Upper lobe of left lung (tissue), 6 donors: ENCODE results near the gene PGM5. TPM values are rescaled to one million over a fixed set of nuclear protein-coding genes. Genes with fewer than 3 reads are reported as not detected.
"Not testable (repeated sequence)": the region's sequence is repeated elsewhere in the genome, so short reads cannot be mapped to it uniquely, and the experiment has no call there.

Source experiments
- ATAC-seq, 2 donors: fragments of 200-7000 bp; cut with Tn5 transposase; one replicate each; pipeline ENCODE4 v1.9.1; 2022; ENCODE audit warnings: mild to moderate bottlenecking in 2 of 2, moderate library complexity in 2 of 2; ENCODE audit not compliant: low FRiP score in 2 of 2
- DNase-seq, 2 donors: peaks; one replicate each; pipeline ENCODE4 v3.0.0-alpha.2; 2019 to 2020
- H3K27ac ChIP-seq, 4 donors: fragments of 200-600 bp; sonication (generic); one replicate each; pipeline ENCODE4 v1.5.1; 2016 to 2019
- H3K27me3 ChIP-seq, 4 donors: fragments of 200-600 bp; sonication (generic); one replicate each; pipeline ENCODE4 v1.5.1; 2017 to 2019
- H3K36me3 ChIP-seq, 4 donors: fragments of 200-600 bp; sonication (generic); one replicate each; pipeline ENCODE4 v1.5.1; 2016 to 2019
- H3K4me1 ChIP-seq, 4 donors: fragments of 200-600 bp; sonication (generic); one replicate each; pipeline ENCODE4 v1.5.1; 2018 to 2019
- H3K4me3 ChIP-seq, 4 donors: fragments of 200-600 bp; sonication (generic); one replicate each; pipeline ENCODE4 v1.5.1; 2017 to 2019; ENCODE audit warnings: mild to moderate bottlenecking in 2 of 4, moderate library complexity in 1 of 4
- H3K9me3 ChIP-seq, 4 donors: fragments of 200-600 bp; sonication (generic); one replicate each; pipeline ENCODE4 v1.5.1; 2018 to 2019
- CTCF ChIP-seq, 6 experiments: fragments of 450-650 bp in 4 of 6; fragments of 200-600 bp in 2 of 6; sonication (generic) in 2 of 6; IDR thresholded peaks; one replicate each; pipeline ENCODE4 v1.5.1; 2016 to 2019; ENCODE audit warnings: antibody characterized with exemption in 6 of 6
- EP300 ChIP-seq, 4 donors: sonication (generic); formaldehyde crosslinking; IDR thresholded peaks; one replicate each; pipeline ENCODE4 v1.5.1; 2017; ENCODE audit warnings: antibody characterized with exemption in 4 of 4, control low read depth in 2 of 4
- POLR2A ChIP-seq, 4 donors: fragments of 450-650 bp; IDR thresholded peaks; one replicate each; pipeline ENCODE4 v1.5.1; 2016 to 2017; ENCODE audit warnings: antibody characterized with exemption in 4 of 4, mild to moderate bottlenecking in 2 of 4
- POLR2AphosphoS5 ChIP-seq, 2 donors: sonication (generic); formaldehyde crosslinking; IDR thresholded peaks; one replicate each; pipeline ENCODE4 v1.5.1; 2017; ENCODE audit warnings: antibody characterized with exemption in 2 of 2
- WGBS, 2 donors: methylation state at CpG; one replicate each; pipeline ENCODE4 v1.1.5; 2017 to 2018; 5-methylcytosine and 5-hydroxymethylcytosine counted together
- total RNA-seq, 6 donors: library from RNA; depleted of rRNA in 4 of 6; stranded (reverse); fragments of >200 nt in 4 of 6; gene quantifications; one replicate each; pipeline versions ENCODE4 v1.1.0 to v1.2.1, GENCODE V29; 2016 to 2021
- donor health status: DM: no; HTN: no; CAD: no; lungs with moderate emphysema.
- donor health status: DM: no; HTN: yes; CAD: no; lungs with severe emphysema.

PGM5 gene
- total RNA-seq, 6 donors from 2014 or later = 9.4 to 32.1 (median 16.0) TPM

GRCh38 chr9:68396411-68397094, 40.1 kb downstream of the PGM5 start:
- H3K27me3 ChIP-seq, DNase-seq, H3K27ac ChIP-seq, H3K4me1 ChIP-seq, ATAC-seq, H3K36me3 ChIP-seq, H3K4me3 ChIP-seq, H3K9me3 ChIP-seq: not testable (repeated sequence)
- 39 to 71% methylated on average over 1 of the region's 1 CpG for WGBS, 2 donors

- H3K4me3 ChIP-seq, H3K4me1 ChIP-seq, H3K27me3 ChIP-seq, DNase-seq, H3K9me3 ChIP-seq, H3K36me3 ChIP-seq, H3K27ac ChIP-seq: not testable (repeated sequence)
- peak in 1 of 2 donors; percentile 40 for ATAC-seq
- WGBS, 2 donors = 83 to 87% methylated on average over 2 of the region's 2 CpGs
These were observed 40.6 kb downstream of the PGM5 start for GRCh38 chr9:68397095-68397423.

- ATAC-seq = not testable (repeated sequence)
These were observed 41.4 kb downstream of the PGM5 start for GRCh38 chr9:68397796-68398195.

GRCh38 chr9:68398324-68398723, 41.9 kb downstream of the PGM5 start:
- not testable (repeated sequence) for H3K27me3 ChIP-seq, H3K4me3 ChIP-seq, H3K36me3 ChIP-seq, H3K27ac ChIP-seq, H3K4me1 ChIP-seq, DNase-seq, H3K9me3 ChIP-seq, ATAC-seq
- WGBS, 2 donors = 63 to 93% methylated on average over 1 of the region's 1 CpG

More at GRCh38 chr9:68397796-68398195, 41.4 kb downstream of the PGM5 start:
- not testable (repeated sequence) for H3K4me3 ChIP-seq, DNase-seq, H3K27ac ChIP-seq, H3K9me3 ChIP-seq, H3K36me3 ChIP-seq, H3K27me3 ChIP-seq, H3K4me1 ChIP-seq
- 66 to 75% methylated on average over 3 of the region's 3 CpGs for WGBS, 2 donors

GRCh38 chr9:68404421-68405185, 48.2 kb downstream of the PGM5 start:
- not testable (repeated sequence) for H3K36me3 ChIP-seq, ATAC-seq, H3K27ac ChIP-seq, H3K27me3 ChIP-seq, H3K9me3 ChIP-seq, DNase-seq, H3K4me1 ChIP-seq, H3K4me3 ChIP-seq
- WGBS, 2 donors = 82 to 87% methylated on average over 3 of the region's 3 CpGs

GRCh38 chr9:68411865-68412264, 55.5 kb downstream of the PGM5 start:
- ATAC-seq, H3K9me3 ChIP-seq, H3K27me3 ChIP-seq, H3K27ac ChIP-seq, H3K36me3 ChIP-seq, H3K4me1 ChIP-seq, H3K4me3 ChIP-seq, DNase-seq: not testable (repeated sequence)

- 75 to 88% methylated on average over 2 of the region's 2 CpGs for WGBS, 2 donors
- H3K36me3 ChIP-seq, H3K4me1 ChIP-seq, ATAC-seq, DNase-seq, H3K4me3 ChIP-seq, H3K9me3 ChIP-seq, H3K27ac ChIP-seq, H3K27me3 ChIP-seq: not testable (repeated sequence)
These were observed 56.3 kb downstream of the PGM5 start for GRCh38 chr9:68412754-68413153.

- 100% methylated on average over 1 of the region's 1 CpG; no CpG with 5 or more reads in 1 of the 2 donors for WGBS, 2 donors
- not testable (repeated sequence) for ATAC-seq
These were observed 58.7 kb downstream of the PGM5 start for GRCh38 chr9:68415065-68415464.

GRCh38 chr9:68416936-68417564, 60.6 kb downstream of the PGM5 start:
- H3K4me3 ChIP-seq = no peak overlapping the region
- H3K9me3 ChIP-seq = no peaks in the 10 kb centered on the region
- no peaks in the 10 kb centered on the region for H3K27me3 ChIP-seq
- no peak for DNase-seq
- ATAC-seq = no peak
- H3K36me3 ChIP-seq = no peaks in the 10 kb centered on the region
- TF ChIP-seq POLR2AphosphoS5 (IDR thresholded peaks at IDR 0.05) (no peak), CTCF (IDR thresholded peaks at IDR 0.05) (no peak), POLR2A (IDR thresholded peaks at IDR 0.05) (no peak), EP300 (IDR thresholded peaks at IDR 0.05) (no peak)
- no peaks in the 10 kb centered on the region for H3K4me1 ChIP-seq
- 45 to 55% methylated on average over 8 of the region's 8 CpGs for WGBS, 2 donors
- no peak overlapping the region for H3K27ac ChIP-seq

More at GRCh38 chr9:68415065-68415464, 58.7 kb downstream of the PGM5 start:
- not testable (repeated sequence) for DNase-seq, H3K4me1 ChIP-seq, H3K27ac ChIP-seq, H3K9me3 ChIP-seq, H3K27me3 ChIP-seq, H3K36me3 ChIP-seq, H3K4me3 ChIP-seq
